Measurements from ENCODE around the gene ZNF620.
"Not testable (repeated sequence)": the region's sequence is repeated elsewhere in the genome, so short reads cannot be mapped to it uniquely, and the experiment has no call there.

Gene ZNF620

DNA sequence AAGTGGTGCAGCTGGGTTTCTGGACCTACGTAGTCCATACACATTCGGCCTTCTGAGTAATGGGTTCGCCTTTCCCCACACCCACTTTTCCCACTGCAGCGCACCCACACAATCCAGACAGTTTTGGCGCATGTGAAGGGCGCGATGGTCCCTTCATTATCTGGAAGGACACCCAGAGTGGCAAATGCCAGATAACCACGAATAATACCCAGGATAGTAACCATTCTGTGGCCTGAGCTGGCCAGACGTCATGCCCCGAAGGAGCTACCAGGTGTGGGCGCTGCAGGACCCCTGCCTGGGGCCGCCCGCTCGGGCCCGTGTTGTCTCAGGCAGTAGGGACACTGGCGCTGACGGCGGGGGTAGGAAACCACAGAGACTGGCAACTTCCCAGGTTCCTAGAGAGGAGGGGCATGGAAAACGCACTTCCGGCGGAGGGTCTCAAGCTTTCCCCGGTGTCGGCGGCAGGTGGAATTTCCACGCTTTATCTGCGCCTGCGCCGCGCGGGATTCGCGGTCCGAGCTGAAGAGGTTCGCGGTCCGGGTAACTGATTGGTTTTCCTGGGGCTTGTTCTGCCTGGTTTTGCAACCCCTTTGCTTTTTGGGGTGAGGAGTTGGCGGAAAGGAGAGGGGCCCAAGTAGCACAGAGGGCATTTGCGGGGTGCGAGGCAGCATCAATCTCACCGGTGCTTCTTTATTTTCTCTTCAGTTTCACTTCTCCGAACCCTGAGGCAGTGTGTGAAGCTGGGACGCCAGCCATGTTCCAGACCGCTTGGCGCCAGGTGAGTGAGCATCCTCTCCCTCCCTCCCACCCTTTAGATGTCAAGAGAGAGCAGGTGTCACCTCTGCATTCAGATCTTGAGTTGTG, at the start of gene ZNF620:
Gene ZNF620 (plus strand): TSS at position 441 of the 864 bp plus-strand sequence. CDS start 314 bp downstream, at position 755.
- peak; percentile 36 to 37 for DNase-seq (ENCODE audit: low read depth in 1 of 2, low spot score in 1 of 2)

DNA sequence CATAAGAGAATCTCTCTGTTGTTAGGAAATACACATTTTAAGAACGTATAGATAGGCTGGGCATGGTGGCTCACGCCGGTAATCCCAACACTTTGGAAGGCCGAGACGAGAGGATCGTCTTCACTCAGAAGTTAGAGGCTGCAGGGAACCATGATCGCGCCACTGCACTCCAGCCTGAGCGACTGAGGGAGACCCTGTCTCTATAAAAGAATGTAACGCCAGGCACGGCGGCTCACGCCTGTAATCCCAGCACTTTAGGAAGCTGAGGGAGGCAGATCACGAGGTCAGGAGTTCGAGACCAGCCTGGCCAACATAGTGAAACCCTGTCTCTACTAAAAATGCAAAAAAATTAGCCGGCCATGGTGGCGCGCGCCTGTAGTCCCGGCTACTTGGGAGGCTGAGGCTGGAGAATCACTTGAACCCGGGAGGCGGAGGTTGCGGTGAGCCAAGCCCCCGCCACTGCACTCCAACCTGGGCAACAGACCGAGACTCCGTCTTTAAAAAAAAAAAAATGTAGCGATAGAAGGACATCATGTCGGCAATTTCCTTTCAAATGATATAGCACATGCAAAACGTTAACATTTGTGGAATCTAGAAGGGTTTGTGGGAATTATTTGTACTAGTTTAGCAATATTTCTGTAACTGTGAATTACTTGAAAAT, 49.4 kb upstream of the ZNF620 start:
- DNase-seq (ENCODE audit: low read depth in 1 of 2, low spot score in 1 of 2), result no peak

DNA sequence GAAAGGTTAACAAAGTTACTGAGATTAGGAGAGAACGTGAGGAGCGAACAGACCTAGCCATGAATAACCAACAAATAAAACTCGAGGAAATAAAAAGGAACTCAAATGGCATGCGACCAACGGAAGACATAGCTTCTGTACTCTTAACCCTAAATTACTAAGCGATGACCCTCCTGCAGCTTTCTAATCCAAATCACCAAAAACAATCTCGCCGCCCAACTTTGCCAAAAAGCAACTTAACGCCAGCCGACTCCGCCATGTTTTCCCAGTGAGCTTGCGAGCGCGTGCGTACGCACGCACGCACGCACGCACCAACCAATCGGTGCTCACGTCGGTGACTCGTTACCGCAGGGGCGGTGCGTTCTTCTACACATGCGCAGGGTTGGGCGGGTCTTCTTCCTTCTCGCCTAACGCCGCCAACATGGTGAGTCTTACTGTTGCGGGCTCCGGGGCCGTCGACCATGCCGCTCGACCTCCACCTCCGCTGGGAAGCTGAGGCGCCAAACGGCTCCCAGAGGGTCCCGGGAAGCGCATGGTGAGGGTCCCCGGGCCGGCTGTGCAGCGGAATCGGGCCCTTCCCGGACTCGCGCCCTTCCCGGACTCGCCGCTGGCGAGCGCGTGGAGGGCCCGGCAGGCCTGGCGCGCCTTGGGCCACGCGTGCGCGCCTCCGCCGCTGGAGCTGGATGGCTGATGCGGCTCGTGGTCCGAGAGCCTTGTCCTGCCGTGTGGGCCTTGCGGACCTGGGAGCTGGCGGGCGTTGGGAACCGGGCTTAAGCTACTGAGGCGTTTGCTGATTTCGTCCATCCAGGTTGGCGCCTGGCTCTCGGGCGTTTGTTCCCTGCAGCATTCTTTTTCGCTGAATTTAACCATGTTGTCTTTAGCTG, 48.7 kb upstream of the ZNF620 start, which contains the start of gene RPL14:
Gene RPL14 (plus strand): TSS at position 400 of the 884 bp plus-strand sequence. CDS start 133 bp downstream, at position 533.
- peak; percentile 84 to 90 for DNase-seq (ENCODE audit: low read depth in 1 of 2, low spot score in 1 of 2)

DNA sequence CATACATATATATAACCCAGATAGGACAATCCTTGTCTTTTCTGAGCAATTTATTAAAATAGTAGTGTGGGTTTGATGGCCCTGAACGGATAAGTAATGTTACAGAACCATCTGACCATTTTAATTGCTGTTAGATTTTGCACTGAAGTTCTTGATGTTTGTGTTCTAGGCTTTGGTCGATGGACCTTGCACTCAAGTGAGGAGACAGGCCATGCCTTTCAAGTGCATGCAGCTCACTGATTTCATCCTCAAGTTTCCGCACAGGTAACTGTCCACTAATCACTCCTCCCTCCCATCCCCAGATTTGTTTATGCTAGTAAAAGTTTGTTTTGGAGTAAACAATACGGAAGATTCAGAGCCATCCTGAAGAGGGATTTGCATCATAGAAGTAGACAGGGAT, 47.4 kb upstream of the ZNF620 start:
- DNase-seq (ENCODE audit: low read depth in 1 of 2, low spot score in 1 of 2), result no peak

DNA sequence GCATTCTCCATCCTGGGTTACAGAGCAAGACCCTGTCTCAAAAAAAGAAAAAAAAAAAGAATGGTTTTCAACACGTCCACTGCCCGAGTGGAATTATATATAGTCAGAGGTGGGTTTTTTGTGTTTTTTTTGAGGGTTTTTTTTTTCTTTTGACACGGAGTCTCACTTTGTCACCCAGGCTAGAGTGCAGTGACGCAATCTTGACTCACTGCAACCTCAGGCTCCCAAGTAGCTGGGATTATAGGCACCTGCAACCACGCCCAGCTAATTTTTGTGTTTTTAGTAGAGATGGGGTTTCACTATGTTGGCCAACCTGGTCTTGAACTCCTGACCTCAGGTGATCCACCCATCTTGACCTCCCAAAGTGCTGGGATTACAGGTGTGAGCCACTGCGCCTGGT, 45.4 kb upstream of the ZNF620 start:
- DNase-seq (ENCODE audit: low read depth in 1 of 2, low spot score in 1 of 2), result not testable (repeated sequence)

DNA sequence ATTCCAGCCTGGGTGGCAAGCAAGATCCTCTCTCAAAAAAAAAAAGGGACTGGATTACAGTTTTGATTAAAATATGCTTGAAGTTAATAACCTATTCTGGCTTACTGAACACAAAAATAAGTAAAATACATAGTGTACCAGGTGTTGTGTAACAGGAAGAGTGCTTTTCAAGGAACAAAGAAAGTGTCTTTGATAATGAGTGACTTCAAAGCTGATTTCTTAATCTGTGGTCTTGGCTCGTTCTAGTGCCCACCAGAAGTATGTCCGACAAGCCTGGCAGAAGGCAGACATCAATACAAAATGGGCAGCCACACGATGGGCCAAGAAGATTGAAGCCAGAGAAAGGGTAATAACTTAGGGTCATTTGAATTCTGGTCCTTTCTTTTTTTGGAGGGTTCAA, 44.7 kb upstream of the ZNF620 start:
- no peak for DNase-seq (ENCODE audit: low read depth in 1 of 2, low spot score in 1 of 2)

DNA sequence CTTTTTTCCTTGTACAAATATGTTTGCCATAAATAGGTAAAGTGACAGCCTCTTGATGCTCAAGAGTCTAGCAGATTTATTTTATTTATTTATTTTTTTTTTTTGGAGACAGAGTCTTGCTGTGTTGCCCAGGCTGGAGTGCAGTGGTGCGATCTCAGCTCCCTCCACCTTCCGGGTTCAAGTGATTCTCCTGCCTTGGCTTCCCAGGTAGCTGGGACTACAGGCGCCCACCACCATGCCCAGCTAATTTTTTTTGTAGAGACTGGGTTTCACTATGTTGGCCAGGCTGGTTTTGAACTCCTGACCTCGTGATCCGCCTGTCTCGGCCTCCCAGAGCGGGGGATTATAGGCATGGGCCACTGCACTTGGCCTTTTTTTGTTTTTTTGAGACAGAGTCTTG, 43.0 kb upstream of the ZNF620 start:
- DNase-seq (ENCODE audit: low read depth in 1 of 2, low spot score in 1 of 2), result not testable (repeated sequence)

DNA sequence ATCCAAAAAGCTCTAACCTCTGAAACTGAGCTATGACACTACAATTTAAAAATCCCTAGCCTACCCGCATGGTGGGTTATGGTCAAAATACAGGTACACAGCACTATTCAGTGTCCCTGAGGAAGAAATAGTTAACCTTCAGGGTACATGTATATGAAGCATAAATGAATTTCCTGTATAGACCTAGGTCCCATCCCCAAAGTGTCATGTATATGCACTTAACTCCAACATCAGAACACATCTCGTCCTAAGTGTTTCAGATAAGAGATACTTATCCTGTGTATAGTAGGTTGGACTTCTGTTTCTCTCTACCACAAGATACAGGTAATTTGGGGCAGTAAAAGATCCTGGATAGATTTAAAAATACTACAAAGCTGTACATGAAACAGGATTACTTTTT, 42.3 kb upstream of the ZNF620 start:
- DNase-seq (ENCODE audit: low read depth in 1 of 2, low spot score in 1 of 2), result no peak

DNA sequence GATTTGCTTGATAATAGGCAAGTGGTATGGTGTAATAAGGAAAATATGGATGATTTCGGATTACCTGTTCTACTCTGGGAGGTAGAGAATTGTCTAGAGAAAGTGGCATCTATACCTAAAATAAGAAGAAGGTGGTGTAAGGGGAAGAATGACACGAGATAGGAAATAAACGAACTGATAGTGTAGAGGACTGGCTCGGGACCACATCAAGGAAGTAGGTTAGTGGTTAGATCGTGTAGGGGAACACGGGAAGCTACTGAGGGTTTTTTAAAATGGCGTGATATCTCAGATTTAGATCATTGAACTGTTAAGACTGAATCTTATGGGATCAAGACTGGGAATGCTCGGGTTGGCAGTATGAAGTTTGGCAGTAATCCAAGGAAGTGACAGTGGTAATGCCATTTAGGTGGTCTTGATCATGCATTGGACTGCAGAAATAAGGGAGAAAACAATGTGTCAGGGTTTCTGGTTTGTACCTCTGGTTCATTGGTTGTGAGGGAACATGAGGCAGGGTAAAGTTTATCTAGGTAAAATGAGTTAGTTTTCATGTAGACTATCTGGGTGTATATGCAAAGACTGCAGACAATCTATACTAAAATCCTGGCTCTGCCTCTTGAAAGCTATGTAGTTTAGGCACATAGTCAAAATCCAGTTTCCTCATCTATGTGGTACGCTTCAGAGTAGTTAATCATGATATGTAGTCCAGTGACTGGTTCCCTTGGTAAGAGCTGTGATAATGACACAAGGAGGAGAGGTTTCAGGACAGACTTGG, 41.3 kb upstream of the ZNF620 start:
- no peak for DNase-seq (ENCODE audit: low read depth in 1 of 2, low spot score in 1 of 2)

DNA sequence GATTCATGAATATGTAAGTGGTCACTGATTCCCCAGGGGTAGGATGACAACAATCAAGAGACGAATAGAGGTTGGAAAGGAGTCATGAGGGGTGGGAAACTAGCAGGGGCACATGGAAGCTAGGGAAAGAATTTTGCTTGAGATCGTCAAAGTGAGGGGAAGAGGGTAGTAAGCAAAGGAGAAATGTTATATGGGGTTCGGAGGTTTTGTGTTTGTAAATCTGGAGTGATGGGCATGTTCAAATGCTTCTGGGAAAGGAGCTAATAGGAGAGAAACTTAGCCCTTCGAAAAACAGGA, 40.8 kb upstream of the ZNF620 start:
- no peak for DNase-seq (ENCODE audit: low read depth in 1 of 2, low spot score in 1 of 2)

DNA sequence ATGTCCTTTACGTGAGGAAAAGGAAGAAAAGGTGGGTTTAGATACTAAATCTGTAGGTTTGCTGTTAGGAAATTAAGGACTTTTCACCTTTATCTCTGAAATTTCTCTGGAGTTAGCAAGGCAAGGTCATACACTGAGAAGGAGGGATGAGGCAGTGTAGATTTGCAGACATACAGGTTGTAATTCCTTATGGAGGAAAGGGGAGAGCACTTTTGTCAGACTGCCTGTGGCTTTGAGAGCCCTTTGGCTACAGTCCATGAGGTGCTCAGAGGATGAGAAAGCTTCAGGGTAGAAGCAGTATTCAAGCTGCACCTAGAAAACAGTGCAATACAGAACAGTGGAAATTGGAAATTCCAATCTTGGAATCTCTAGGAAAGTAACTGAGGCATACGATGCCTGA, 40.4 kb upstream of the ZNF620 start:
- no peak for DNase-seq (ENCODE audit: low read depth in 1 of 2, low spot score in 1 of 2)

DNA sequence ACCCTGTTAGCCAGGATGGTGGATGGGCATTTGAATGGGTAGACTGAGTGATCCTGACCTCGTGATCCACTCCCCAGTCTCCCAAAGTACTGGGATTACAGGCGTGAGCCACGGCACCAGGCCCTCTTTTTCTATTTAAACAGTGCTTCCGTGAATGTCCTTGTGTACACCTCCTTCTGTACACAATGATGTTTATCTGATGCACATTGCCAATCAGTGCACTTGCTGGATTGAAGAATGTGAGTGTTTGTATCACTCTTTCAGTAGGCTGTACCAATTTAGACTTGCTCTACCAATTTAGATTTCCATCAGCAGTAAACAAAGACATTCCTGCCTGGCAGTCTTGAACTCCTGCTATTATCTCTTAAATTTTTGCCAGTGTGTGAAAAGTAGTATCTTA, 37.8 kb upstream of the ZNF620 start:
- no peak for DNase-seq (ENCODE audit: low read depth in 1 of 2, low spot score in 1 of 2)

DNA sequence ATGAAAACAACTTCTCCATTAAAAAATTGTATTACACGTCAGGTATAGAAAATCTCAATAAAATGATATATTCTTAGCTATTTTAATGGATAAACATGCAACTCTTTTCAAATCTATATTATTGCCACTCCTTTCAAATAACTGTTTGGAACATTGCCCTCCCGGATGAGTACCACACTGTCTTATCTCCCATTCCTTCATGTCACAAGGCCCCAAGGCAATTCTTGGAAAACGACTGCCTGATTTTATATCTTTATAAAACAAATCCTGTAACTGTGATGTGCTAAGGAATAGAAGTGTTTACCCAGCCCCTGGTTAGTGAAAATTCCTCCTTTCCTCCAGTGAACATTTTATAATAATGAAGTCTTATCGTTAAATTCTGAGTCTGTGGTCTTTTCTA, 35.1 kb upstream of the ZNF620 start:
- no peak for DNase-seq (ENCODE audit: low read depth in 1 of 2, low spot score in 1 of 2)

DNA sequence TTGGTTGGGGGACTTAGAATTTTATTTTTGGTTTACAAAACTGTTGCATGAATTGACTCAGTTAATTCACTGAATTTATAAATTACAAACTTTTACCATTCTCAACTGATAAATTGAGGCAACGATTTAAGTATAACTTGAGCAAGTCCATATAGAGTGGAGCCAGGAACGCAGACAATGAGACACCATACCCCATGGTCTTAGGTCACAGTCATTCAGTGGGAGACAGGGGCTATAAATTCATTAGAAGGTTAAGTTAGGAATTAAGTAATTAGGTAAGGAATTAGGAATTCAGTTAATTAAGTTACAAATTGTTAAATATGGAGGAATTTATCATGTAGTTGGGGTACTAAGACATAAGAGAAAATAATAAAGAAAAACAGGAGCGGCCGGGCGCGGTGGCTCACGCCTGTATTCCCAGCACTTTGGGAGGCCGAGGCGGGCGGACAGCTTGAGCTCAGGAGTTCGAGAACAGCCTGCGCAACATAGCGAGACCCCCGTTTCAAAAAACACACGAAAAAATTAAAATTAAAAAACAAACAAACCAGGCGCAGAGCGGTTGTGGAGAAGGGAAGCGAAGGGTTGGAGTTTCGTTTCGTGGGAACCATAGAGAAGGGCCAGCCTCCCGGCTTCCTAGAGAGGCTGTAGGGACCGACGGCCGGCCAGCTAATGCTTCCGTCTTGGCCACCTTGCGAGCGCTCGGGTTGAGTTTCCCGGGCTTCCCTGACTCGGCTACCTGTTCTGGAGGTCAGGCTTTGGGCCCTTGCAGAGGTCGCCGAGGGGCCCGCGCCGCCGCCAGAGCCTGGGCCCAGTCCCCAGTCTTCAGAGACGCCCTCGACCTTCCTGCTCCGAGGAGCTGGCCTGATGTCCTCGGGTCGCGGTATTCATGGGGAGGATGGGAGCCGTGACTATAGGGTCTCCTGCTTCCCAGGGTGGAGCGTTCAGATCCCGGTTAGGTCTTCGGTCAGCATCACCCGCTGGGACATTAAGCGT, 29.1 kb upstream of the ZNF620 start, which contains the start of gene ZNF619:
Gene ZNF619 (plus strand): TSS at position 645 of the 993 bp plus-strand sequence. CDS start 858 bp downstream, outside the sequence.
- peak; percentile 13 to 34 for DNase-seq (ENCODE audit: low read depth in 1 of 2, low spot score in 1 of 2)

DNA sequence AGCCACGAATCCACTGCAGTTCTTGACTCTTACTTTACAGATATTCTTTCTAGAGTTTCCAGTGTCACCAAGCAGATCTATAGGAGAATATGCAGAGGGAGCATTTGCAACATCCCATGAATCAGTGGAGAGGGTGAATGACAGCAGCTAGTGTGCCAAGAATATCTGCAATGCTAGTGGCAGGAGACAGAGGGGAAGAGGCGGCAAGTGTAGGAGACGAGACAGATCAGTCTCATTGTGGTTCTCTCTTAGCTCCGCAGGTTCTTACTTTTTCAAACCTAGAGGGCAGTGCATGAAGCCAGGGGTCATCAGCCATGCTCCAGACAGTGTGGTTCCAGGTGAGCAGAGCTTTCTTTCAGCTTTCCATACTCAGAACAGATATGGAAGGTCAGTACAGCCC, 28.2 kb upstream of the ZNF620 start:
- DNase-seq (ENCODE audit: low read depth in 1 of 2, low spot score in 1 of 2), result no peak

DNA sequence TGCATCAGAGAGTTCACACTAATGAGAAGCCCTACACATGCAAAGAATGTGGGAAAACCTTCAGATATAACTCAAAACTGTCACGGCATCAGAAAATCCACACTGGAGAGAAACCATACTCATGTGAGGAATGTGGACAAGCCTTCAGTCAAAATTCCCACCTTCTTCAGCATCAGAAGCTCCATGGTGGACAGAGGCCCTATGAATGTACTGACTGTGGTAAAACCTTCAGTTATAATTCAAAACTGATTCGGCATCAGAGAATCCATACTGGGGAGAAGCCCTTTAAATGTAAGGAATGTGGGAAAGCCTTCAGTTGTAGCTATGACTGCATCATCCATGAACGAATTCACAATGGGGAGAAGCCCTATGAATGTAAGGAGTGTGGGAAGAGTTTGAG, 18.7 kb upstream of the ZNF620 start:
- no peak for DNase-seq (ENCODE audit: low read depth in 1 of 2, low spot score in 1 of 2)

DNA sequence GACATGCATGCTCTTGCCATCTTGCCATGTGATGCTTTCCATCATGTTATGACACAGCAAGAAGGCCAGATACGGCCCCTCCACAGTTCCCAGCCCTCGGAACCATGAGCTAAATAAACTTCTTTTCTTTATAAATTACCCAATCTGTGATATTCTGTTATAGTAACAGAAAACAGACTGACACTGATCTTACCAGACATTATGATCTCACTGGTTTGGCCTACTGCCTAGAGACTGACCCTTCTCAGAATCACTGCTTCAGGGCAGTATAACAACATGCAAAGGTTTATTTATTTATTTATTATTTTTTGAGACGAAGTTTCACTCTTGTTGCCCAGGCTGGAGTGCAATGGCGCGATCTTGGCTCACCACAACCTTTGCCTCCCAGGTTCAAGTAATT, 14.9 kb upstream of the ZNF620 start:
- no peak for DNase-seq (ENCODE audit: low read depth in 1 of 2, low spot score in 1 of 2)

DNA sequence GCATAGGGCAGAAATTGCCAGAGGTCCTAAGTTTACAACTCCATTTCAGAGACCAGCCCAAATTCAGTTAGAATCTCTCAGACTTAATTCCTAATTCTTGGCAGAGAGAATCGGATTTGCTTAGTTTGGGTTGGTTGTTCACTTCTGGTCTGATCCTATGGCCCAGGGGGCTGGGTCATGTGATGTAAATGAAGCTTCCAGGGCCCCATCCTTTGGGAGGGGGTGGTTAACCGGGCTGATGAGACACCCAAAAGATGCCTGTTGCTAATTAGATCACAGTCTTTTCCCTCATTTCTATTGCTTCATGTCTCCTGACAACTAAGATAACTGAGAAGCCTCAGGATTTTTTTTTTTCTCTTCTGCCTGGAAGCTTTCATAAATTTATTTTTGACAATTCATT, 11.1 kb upstream of the ZNF620 start:
- DNase-seq (ENCODE audit: low read depth in 1 of 2, low spot score in 1 of 2), result no peak

DNA sequence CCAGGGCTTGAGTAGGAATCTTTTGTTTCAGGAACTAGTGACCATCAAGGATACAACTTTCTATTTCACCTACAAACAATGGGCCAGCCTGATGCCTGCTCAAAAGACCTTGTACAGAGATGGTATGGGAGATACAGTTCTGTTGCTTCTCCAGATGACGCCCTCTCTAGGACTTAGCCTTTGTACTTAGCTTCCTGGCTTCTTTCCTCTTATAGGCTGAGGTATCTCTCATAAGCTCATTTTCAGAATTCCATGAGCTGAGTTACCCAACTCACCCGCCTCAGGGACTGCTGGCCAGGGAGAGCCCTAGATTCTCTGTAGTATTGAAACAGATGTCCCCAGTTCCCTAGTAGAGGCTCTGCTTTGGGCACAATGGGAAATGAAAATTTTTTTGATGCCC, 8.6 kb upstream of the ZNF620 start:
- no peak for DNase-seq (ENCODE audit: low read depth in 1 of 2, low spot score in 1 of 2)

DNA sequence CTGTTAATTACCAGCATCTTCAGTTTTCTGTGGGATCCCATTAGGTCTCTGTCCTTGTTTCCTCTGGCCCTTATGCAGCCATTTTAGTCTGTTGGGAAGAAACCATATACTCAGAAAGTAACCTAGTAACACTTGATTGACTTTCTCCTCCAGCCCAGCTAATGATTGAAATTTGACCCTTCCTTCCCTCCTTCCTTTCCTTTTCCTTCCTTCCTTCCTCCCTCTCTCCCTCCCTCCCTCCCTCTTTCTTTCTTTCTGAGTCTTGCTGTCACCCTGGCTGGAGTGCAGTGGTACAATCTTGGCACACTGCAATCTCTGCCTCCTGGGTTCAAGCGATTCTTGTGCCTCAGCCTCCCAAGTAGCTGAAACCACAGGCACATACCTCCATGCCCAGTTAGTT, 5.9 kb upstream of the ZNF620 start:
- DNase-seq (ENCODE audit: low read depth in 1 of 2, low spot score in 1 of 2), result no peak
